ENCODE data around the gene TSR1.

Gene TSR1

DNA sequence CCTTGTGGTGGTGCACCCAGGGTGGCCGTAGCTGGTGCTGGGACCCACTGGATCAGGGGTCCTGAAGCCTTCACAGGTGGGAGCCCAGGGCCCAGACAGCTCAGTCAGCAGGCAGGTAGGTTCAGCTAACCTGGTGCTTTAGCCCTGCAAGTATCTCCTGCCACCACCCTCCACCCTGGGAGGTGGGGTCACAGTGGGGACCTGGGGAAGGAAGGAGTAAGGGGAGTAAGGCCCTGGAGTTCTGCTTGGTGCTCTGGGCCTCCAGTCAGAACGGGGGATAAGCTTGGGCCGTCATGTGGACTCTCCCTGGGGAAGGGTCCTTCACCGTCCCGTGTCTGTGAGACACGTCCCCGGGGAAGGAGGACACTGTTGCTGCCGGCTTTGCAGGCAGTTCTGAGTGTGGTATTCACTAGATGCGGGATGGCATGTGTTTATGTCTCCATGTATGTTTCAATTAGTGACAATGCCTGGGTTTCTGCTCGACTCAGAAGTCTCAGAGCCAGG is 21.7 kb upstream of the TSR1 start:
- no peak for DNase-seq (ENCODE audit: low read depth)
- TF ChIP-seq, protein P1, sequence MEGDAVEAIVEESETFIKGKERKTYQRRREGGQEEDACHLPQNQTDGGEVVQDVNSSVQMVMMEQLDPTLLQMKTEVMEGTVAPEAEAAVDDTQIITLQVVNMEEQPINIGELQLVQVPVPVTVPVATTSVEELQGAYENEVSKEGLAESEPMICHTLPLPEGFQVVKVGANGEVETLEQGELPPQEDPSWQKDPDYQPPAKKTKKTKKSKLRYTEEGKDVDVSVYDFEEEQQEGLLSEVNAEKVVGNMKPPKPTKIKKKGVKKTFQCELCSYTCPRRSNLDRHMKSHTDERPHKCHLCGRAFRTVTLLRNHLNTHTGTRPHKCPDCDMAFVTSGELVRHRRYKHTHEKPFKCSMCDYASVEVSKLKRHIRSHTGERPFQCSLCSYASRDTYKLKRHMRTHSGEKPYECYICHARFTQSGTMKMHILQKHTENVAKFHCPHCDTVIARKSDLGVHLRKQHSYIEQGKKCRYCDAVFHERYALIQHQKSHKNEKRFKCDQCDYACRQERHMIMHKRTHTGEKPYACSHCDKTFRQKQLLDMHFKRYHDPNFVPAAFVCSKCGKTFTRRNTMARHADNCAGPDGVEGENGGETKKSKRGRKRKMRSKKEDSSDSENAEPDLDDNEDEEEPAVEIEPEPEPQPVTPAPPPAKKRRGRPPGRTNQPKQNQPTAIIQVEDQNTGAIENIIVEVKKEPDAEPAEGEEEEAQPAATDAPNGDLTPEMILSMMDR (IDR thresholded peaks at IDR 0.05; ENCODE audit: insufficient read depth, low read depth, low read length, missing control alignments), result no peak
- H3K4me3 ChIP-seq (ENCODE audit: low read depth, low read length), result no peak overlapping the region

DNA sequence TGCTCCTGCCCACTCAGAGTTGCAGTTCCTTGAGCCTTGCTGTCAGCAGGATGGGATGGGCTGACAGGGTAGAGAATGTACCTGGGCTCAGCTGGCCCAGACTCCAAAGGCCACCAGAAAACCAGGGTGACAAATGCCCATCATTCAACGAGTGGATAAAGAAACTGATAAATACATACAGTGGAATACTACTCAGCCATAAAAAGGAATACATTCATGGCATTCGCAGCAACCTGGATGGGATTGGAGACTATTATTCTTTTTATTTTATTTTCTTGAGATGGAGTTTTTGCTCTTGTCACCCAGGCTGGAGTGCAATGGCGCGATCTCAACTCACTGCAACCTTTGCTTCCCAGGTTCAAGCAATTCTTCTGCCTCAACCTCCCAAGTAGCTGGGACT is 21.0 kb upstream of the TSR1 start:
- TF ChIP-seq, protein P1 (IDR thresholded peaks at IDR 0.05; ENCODE audit: insufficient read depth, low read depth, low read length, missing control alignments), result no peak
- DNase-seq (ENCODE audit: low read depth), result no peak
- H3K4me3 ChIP-seq (ENCODE audit: low read depth, low read length), result no peak overlapping the region

DNA sequence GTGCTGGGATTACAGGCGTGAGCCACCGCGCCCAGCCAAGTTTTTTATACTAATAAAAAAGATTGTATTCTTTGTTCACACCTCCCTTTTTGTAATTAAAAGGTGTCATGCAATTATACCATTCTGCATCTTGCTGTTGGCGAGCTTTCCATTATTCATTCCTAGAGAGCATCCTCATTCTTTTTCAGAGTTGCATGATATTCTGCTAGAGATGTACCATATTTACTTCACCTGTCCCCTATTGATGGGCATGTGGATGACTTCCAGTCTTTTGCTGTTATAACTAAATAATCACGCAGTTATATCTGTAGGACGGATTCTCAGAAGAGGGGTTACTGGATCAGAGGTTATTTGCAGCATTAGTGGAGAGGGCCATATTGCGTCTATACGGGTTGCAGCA is 18.1 kb upstream of the TSR1 start:
- H3K4me3 ChIP-seq (ENCODE audit: low read depth, low read length), result no peak overlapping the region
- TF ChIP-seq, protein P1 (IDR thresholded peaks at IDR 0.05; ENCODE audit: insufficient read depth, low read depth, low read length, missing control alignments), result no peak
- no peak for DNase-seq (ENCODE audit: low read depth)

DNA sequence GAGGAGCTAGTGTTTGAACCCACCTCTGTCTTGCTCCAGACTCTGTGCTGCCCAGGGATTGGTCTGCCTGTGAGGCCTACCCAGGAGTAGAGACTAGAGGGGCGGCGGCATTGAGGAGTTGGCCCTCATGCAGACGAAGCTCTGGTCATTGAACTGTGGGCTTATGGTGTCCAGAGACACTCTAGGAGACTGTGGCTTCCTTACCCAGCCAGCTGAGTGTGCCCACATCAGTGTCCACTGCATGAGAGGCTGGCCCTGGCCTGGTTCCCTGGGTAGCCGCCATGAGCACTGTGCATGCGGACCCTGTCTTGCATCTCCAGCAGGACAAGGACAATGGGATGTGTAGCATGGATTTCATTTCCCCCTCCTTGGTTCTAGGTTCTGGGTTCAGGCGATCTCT is 15.0 kb upstream of the TSR1 start:
- DNase-seq (ENCODE audit: low read depth), result no peak
- no peak overlapping the region for H3K4me3 ChIP-seq (ENCODE audit: low read depth, low read length)
- TF ChIP-seq, protein P1 (IDR thresholded peaks at IDR 0.05; ENCODE audit: insufficient read depth, low read depth, low read length, missing control alignments), result no peak

DNA sequence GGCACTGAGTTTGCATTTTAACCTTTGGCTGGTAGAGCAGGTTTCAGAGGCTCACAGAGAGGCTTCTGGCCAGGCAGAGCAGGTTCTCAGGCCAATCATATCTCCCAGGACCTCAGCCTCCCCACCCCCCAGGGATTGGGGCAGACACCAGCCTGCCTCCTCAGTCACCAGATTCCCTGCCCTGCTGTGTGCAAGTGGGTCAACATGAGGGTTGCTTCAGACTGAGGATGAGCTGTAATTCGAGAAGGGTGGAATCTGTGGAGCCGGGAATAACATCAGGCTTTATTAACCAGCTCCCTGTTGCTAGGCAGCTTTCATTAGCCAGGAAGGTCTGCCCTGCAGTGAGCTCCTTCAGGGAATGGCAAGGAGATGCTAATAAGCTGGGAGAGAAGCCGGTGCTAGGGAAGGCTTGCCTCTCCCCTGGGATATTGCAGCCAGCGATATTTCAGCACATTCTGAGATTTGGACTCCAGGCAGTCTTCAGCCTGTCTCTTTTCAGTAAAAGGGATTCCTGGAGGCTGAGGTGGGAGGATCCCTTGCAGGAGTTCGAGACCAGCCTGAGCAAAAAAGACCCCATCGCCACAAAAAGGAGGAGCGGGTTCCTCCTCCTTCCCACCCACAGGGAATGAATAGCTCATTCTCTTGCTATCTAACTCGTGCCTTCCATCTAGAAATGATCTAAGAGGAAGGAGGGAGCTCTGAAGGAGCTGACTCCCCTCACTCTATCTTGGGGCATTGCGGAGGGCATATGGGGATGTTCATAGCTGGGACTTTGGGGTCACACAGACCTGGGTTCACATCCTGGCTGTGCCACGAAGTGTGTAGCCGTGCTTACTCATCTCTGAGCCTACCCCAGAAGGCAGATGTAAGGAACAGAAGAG is 11.8 kb upstream of the TSR1 start:
- TF ChIP-seq, protein P1 (IDR thresholded peaks at IDR 0.05; ENCODE audit: insufficient read depth, low read depth, low read length, missing control alignments), result no peak
- no peak overlapping the region for H3K4me3 ChIP-seq (ENCODE audit: low read depth, low read length)
- no peak for DNase-seq (ENCODE audit: low read depth)

DNA sequence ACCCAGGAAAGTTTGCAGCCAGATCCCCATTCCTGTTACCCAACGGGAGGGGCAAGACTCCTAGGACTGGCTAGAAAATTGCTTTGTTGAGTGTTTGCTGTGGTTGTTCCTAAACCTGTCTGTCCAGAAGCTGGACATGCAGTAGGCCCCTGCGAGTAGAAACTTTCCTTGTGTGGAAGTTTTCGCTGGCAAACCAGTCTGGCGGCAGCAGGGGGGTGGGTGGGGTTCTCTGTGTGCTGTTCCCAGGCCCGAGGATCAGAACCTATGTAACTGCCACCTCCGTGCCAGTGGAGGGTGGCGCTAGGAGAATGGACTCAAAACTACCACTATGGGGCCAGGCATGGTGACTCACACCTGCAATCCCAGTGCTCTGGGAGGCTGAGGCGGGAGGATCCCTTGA is 10.2 kb upstream of the TSR1 start:
- H3K4me3 ChIP-seq (ENCODE audit: low read depth, low read length), result no peak overlapping the region
- TF ChIP-seq, protein P1 (IDR thresholded peaks at IDR 0.05; ENCODE audit: insufficient read depth, low read depth, low read length, missing control alignments), result no peak
- DNase-seq (ENCODE audit: low read depth), result no peak

All from GM12865 (cell line).